Transverse colon (tissue), 3 donors: ENCODE measurements around the gene YTHDF2.

Source experiments
- POLR2A ChIP-seq: fragments of 450-650 bp; IDR thresholded peaks from one replicate; pipeline ENCODE4 v1.6.1; 2016; ENCODE audit warnings: antibody characterized with exemption, mild to moderate bottlenecking, moderate library complexity
- TF ChIP-seq, protein P1 (sequence below), 5 experiments: fragments of 200-600 bp in 3 of 5; fragments of 450-650 bp in 2 of 5; sonication (generic) in 3 of 5; IDR thresholded peaks; 1 replicate in 2 of 5; 2 replicates in 3 of 5; pipeline ENCODE4 v1.5.1; 2016 to 2017; ENCODE audit warnings: antibody characterized with exemption in 5 of 5, inconsistent platforms in 3 of 5, mild to moderate bottlenecking in 2 of 5, moderate library complexity in 1 of 5

DNA sequence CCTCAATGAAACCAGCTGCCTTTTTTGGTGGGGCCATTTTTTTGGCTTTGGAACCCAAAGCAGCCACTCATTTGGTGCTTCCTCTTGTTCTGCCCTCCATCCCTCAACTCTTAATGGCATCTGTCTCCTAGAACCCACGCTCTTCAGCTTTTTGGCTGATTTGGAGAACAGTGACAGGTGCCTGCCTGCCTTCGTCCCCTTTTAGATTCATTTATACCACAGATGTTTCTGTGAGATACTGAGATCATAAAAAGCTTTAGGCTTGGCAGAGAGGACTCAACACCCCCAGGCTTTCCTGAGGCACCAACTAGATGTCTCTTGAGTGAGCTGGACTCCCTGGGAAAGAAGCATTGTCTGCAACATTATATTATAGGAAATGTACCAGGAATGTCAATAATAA lies 20.4 kb upstream of the YTHDF2 start:
- TF ChIP-seq, protein P1, sequence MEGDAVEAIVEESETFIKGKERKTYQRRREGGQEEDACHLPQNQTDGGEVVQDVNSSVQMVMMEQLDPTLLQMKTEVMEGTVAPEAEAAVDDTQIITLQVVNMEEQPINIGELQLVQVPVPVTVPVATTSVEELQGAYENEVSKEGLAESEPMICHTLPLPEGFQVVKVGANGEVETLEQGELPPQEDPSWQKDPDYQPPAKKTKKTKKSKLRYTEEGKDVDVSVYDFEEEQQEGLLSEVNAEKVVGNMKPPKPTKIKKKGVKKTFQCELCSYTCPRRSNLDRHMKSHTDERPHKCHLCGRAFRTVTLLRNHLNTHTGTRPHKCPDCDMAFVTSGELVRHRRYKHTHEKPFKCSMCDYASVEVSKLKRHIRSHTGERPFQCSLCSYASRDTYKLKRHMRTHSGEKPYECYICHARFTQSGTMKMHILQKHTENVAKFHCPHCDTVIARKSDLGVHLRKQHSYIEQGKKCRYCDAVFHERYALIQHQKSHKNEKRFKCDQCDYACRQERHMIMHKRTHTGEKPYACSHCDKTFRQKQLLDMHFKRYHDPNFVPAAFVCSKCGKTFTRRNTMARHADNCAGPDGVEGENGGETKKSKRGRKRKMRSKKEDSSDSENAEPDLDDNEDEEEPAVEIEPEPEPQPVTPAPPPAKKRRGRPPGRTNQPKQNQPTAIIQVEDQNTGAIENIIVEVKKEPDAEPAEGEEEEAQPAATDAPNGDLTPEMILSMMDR (IDR thresholded peaks at IDR 0.05), result no peak
- TF ChIP-seq POLR2A, result no peak
